Esophagus squamous epithelium (tissue), 5 donors: Measurements from ENCODE around the gene MCC. TPM values are rescaled to one million over a fixed set of nuclear protein-coding genes. Genes with fewer than 3 reads are reported as not detected.

Source experiments
- DNase-seq: peaks from one replicate; lab custom pipeline; 2025; lab: John Stamatoyannopoulos, UW
- H3K27ac ChIP-seq, 4 donors: fragments of 200-600 bp; sonication (generic); one replicate each; pipeline ENCODE4 v1.5.1; 2016 to 2019; ENCODE audit warnings: mild to moderate bottlenecking in 1 of 4
- H3K27me3 ChIP-seq, 4 donors: fragments of 200-600 bp; sonication (generic); 1 replicate in 3 of 4; 2 replicates in 1 of 4; pipeline versions ENCODE4 v1.5.1 to v1.6.0; 2017 to 2021; ENCODE audit warnings: antibody characterized with exemption in 1 of 4
- H3K36me3 ChIP-seq, 3 donors: fragments of 200-600 bp; sonication (generic); one replicate each; pipeline ENCODE4 v1.5.1; 2016 to 2019
- H3K4me1 ChIP-seq, 3 donors: fragments of 200-600 bp; sonication (generic); one replicate each; pipeline ENCODE4 v1.5.1; 2017 to 2019
- H3K4me3 ChIP-seq, 4 donors: fragments of 200-600 bp; sonication (generic); 1 replicate in 3 of 4; 2 replicates in 1 of 4; pipeline ENCODE4 v1.5.1; 2016 to 2019; ENCODE audit warnings: mild to moderate bottlenecking in 2 of 4, moderate library complexity in 1 of 4
- H3K9me3 ChIP-seq, 3 donors: fragments of 200-600 bp; sonication (generic); one replicate each; pipeline ENCODE4 v1.5.1; 2016 to 2019
- CTCF ChIP-seq, 6 experiments: fragments of 450-650 bp in 4 of 6; fragments of 200-600 bp in 2 of 6; sonication (generic) in 2 of 6; IDR thresholded peaks; one replicate each; pipeline ENCODE4 v1.5.1; 2016 to 2019; ENCODE audit warnings: antibody characterized with exemption in 6 of 6, mild to moderate bottlenecking in 4 of 6, moderate library complexity in 4 of 6
- POLR2A ChIP-seq, 4 donors: fragments of 450-650 bp; IDR thresholded peaks; one replicate each; pipeline ENCODE4 v1.6.1; 2017; ENCODE audit warnings: antibody characterized with exemption in 4 of 4, mild to moderate bottlenecking in 4 of 4, moderate library complexity in 3 of 4
- WGBS, 2 donors: methylation state at CpG; one replicate each; pipeline ENCODE4 v1.1.5; 2018; 5-methylcytosine and 5-hydroxymethylcytosine counted together
- intact Hi-C: fragments of 100-400 bp; cut with DNase I; formaldehyde crosslinking; loops from one replicate; pipeline ENCODE4 v1.15.0; 2022
- total RNA-seq, 4 donors: library from RNA; depleted of rRNA; stranded (reverse); fragments of >200 nt; gene quantifications; one replicate each; pipeline ENCODE4 v1.1.0, GENCODE V29; 2016
- donor health status: DM: yes; HTN: yes; CAD: no.

Gene MCC
- total RNA-seq, 4 donors from 2014 or later = 41.6 to 45.4 (median 43.4) TPM

- Histone ChIP-seq H3K9me3 (no peaks in the 10 kb centered on the region), H3K4me1 (no peaks in the 10 kb centered on the region), H3K27ac (no peak overlapping the region), H3K36me3 (no peaks in the 10 kb centered on the region), H3K27me3 (no peaks in the 10 kb centered on the region), H3K4me3 (no peak overlapping the region)
- intact Hi-C loops = no loop called here
- no peak for DNase-seq
- TF ChIP-seq POLR2A (IDR thresholded peaks at IDR 0.05) (no peak), CTCF (IDR thresholded peaks at IDR 0.05) (no peak)
- WGBS, 2 donors = 91 to 95% methylated on average over 2 of the region's 2 CpGs
These were observed 93.6 kb downstream of the MCC start for GRCh38 chr5:113394658-113395057.

- no peak for DNase-seq
- 76 to 91% methylated on average over 1 of the region's 1 CpG for WGBS, 2 donors
- Histone ChIP-seq H3K27ac (no peak overlapping the region), H3K36me3 (no peaks in the 10 kb centered on the region), H3K4me1 (peaks cover 0 to 9% (median 0%) of the 10 kb centered on the region in 3 donors), H3K27me3 (no peaks in the 10 kb centered on the region), H3K4me3 (no peak overlapping the region), H3K9me3 (no peaks in the 10 kb centered on the region)
- intact Hi-C loops = no loop called here
- TF ChIP-seq POLR2A (IDR thresholded peaks at IDR 0.05) (no peak), CTCF (IDR thresholded peaks at IDR 0.05) (no peak)
These were observed 98.0 kb downstream of the MCC start for GRCh38 chr5:113390224-113390623.

GRCh38 chr5:113389116-113389515, 99.1 kb downstream of the MCC start:
- peaks cover 0 to 20% (median 0%) of the 10 kb centered on the region in 3 donors for H3K4me1 ChIP-seq
- no peak for DNase-seq
- H3K27ac ChIP-seq = no peak overlapping the region
- intact Hi-C loops = no loop called here
- H3K9me3 ChIP-seq = no peaks in the 10 kb centered on the region
- 92 to 96% methylated on average over 4 of the region's 4 CpGs for whole genome bisulfite sequencing, 2 donors
- no peak overlapping the region for H3K4me3 ChIP-seq
- H3K27me3 ChIP-seq = no peaks in the 10 kb centered on the region
- TF ChIP-seq CTCF (IDR thresholded peaks at IDR 0.05) (no peak), POLR2A (IDR thresholded peaks at IDR 0.05) (no peak)
- no peaks in the 10 kb centered on the region for H3K36me3 ChIP-seq

GRCh38 chr5:113387844-113388243, 100.4 kb downstream of the MCC start:
- Histone ChIP-seq H3K4me1 (peaks cover 0 to 26% (median 0%) of the 10 kb centered on the region in 3 donors), H3K36me3 (no peaks in the 10 kb centered on the region), H3K4me3 (no peak overlapping the region), H3K27me3 (no peaks in the 10 kb centered on the region), H3K27ac (no peak overlapping the region), H3K9me3 (no peaks in the 10 kb centered on the region)
- no peak for DNase-seq
- intact Hi-C loops = no loop called here
- TF ChIP-seq CTCF (IDR thresholded peaks at IDR 0.05) (no peak), POLR2A (IDR thresholded peaks at IDR 0.05) (no peak)
- 87 to 88% methylated on average over 2 of the region's 2 CpGs for WGBS, 2 donors

- WGBS, 2 donors = 38 to 46% methylated on average over 4 of the region's 4 CpGs
- Histone ChIP-seq H3K27ac (peak overlapping the region in 3 of 4 donors; percentile 39 to 71 (median 45)), H3K36me3 (no peaks in the 10 kb centered on the region), H3K9me3 (no peaks in the 10 kb centered on the region), H3K4me1 (peaks cover 0 to 32% (median 0%) of the 10 kb centered on the region in 3 donors), H3K27me3 (no peaks in the 10 kb centered on the region), H3K4me3 (no peak overlapping the region)
- DNase-seq = no peak
- intact Hi-C loops = no loop called here
- TF ChIP-seq CTCF (IDR thresholded peaks at IDR 0.05) (no peak), POLR2A (IDR thresholded peaks at IDR 0.05) (no peak)
These were observed 103.4 kb downstream of the MCC start for GRCh38 chr5:113384782-113385285.
